Measurements from ENCODE around the gene TTLL12.

The TTLL12 gene

GRCh38 chr22:43186272-43187170 is at the start of gene TTLL12:
Gene TTLL12 (minus strand): TSS chr22:43187134. CDS start chr22:43187069, 65 bp downstream.
- Histone ChIP-seq H3K27ac (ENCODE audit: low read length) (peak within 1 kb of the TSS; percentile 86), H3K4me3 (ENCODE audit: low read length in 2 of 2) (peak within 1 kb of the TSS; percentile 79)

GRCh38 chr22:43235445-43236409 is 48.8 kb upstream of the TTLL12 start:
- peaks cover 30% of the 10 kb centered on the region for H3K4me1 ChIP-seq (ENCODE audit: control insufficient read depth, insufficient read depth, low read length)

More at GRCh38 chr22:43186272-43187170, at the start of gene TTLL12:
- H3K9me3 ChIP-seq (ENCODE audit: control insufficient read depth in 2 of 2, low read length in 2 of 2), result no peaks in the 10 kb centered on the region
- peaks cover 0 to 2% of the 10 kb centered on the region in 2 donors for H3K27me3 ChIP-seq (ENCODE audit: control insufficient read depth in 1 of 2, insufficient read depth in 2 of 2, low read length in 2 of 2)
- H3K4me1 ChIP-seq (ENCODE audit: control insufficient read depth, insufficient read depth, low read length), result peaks cover 12% of the 10 kb centered on the region
- H3K9ac ChIP-seq (ENCODE audit: low read length in 2 of 2), result peak within 1 kb of the TSS; percentile 72 to 73
- H3K36me3 ChIP-seq (ENCODE audit: control insufficient read depth in 2 of 2, insufficient read depth in 2 of 2, low read length in 2 of 2), result peaks cover 0 to 3% of the 10 kb centered on the region in 2 donors

GRCh38 chr22:43234264-43234988 is 47.5 kb upstream of the TTLL12 start:
- Histone ChIP-seq H3K36me3 (ENCODE audit: control insufficient read depth in 2 of 2, insufficient read depth in 2 of 2, low read length in 2 of 2) (peaks cover 0 to 2% of the 10 kb centered on the region in 2 donors), H3K27ac (ENCODE audit: low read length) (no peak overlapping the region), H3K4me3 (ENCODE audit: low read length in 2 of 2) (no peak overlapping the region), H3K9ac (ENCODE audit: low read length in 2 of 2) (no peak overlapping the region), H3K4me1 (ENCODE audit: control insufficient read depth, insufficient read depth, low read length) (peaks cover 22% of the 10 kb centered on the region), H3K9me3 (ENCODE audit: control insufficient read depth in 2 of 2, low read length in 2 of 2) (no peaks in the 10 kb centered on the region), H3K27me3 (ENCODE audit: control insufficient read depth in 1 of 2, insufficient read depth in 2 of 2, low read length in 2 of 2) (no peaks in the 10 kb centered on the region)

More at GRCh38 chr22:43235445-43236409, 48.8 kb upstream of the TTLL12 start:
- Histone ChIP-seq H3K4me3 (ENCODE audit: low read length in 2 of 2) (no peak overlapping the region), H3K9me3 (ENCODE audit: control insufficient read depth in 2 of 2, low read length in 2 of 2) (no peaks in the 10 kb centered on the region), H3K27ac (ENCODE audit: low read length) (no peak overlapping the region), H3K36me3 (ENCODE audit: control insufficient read depth in 2 of 2, insufficient read depth in 2 of 2, low read length in 2 of 2) (peaks cover 0 to under 1% of the 10 kb centered on the region in 2 donors), H3K27me3 (ENCODE audit: control insufficient read depth in 1 of 2, insufficient read depth in 2 of 2, low read length in 2 of 2) (no peaks in the 10 kb centered on the region), H3K9ac (ENCODE audit: low read length in 2 of 2) (no peak overlapping the region)

- H3K9me3 ChIP-seq (ENCODE audit: control insufficient read depth in 2 of 2, low read length in 2 of 2), result no peaks in the 10 kb centered on the region
- no peak overlapping the region for H3K27ac ChIP-seq (ENCODE audit: low read length)
- peaks cover 0 to 2% of the 10 kb centered on the region in 2 donors for H3K36me3 ChIP-seq (ENCODE audit: control insufficient read depth in 2 of 2, insufficient read depth in 2 of 2, low read length in 2 of 2)
- no peaks in the 10 kb centered on the region for H3K27me3 ChIP-seq (ENCODE audit: control insufficient read depth in 1 of 2, insufficient read depth in 2 of 2, low read length in 2 of 2)
- no peak overlapping the region for H3K9ac ChIP-seq (ENCODE audit: low read length in 2 of 2)
- H3K4me3 ChIP-seq (ENCODE audit: low read length in 2 of 2), result no peak overlapping the region
- peaks cover 13% of the 10 kb centered on the region for H3K4me1 ChIP-seq (ENCODE audit: control insufficient read depth, insufficient read depth, low read length)
Measured at GRCh38 chr22:43233529-43233928, 46.6 kb upstream of the TTLL12 start.

GRCh38 chr22:43232445-43232844 is 45.5 kb upstream of the TTLL12 start:
- Histone ChIP-seq H3K9ac (ENCODE audit: low read length in 2 of 2) (no peak overlapping the region), H3K4me3 (ENCODE audit: low read length in 2 of 2) (no peak overlapping the region), H3K27me3 (ENCODE audit: control insufficient read depth in 1 of 2, insufficient read depth in 2 of 2, low read length in 2 of 2) (no peaks in the 10 kb centered on the region), H3K36me3 (ENCODE audit: control insufficient read depth in 2 of 2, insufficient read depth in 2 of 2, low read length in 2 of 2) (peaks cover 0 to 2% of the 10 kb centered on the region in 2 donors), H3K4me1 (ENCODE audit: control insufficient read depth, insufficient read depth, low read length) (peaks cover 3% of the 10 kb centered on the region), H3K9me3 (ENCODE audit: control insufficient read depth in 2 of 2, low read length in 2 of 2) (no peaks in the 10 kb centered on the region), H3K27ac (ENCODE audit: low read length) (no peak overlapping the region)

- H3K4me3 ChIP-seq (ENCODE audit: low read length in 2 of 2), result no peak overlapping the region
- no peaks in the 10 kb centered on the region for H3K9me3 ChIP-seq (ENCODE audit: control insufficient read depth in 2 of 2, low read length in 2 of 2)
- H3K36me3 ChIP-seq (ENCODE audit: control insufficient read depth in 2 of 2, insufficient read depth in 2 of 2, low read length in 2 of 2), result peaks cover 0 to 4% of the 10 kb centered on the region in 2 donors
- no peaks in the 10 kb centered on the region for H3K27me3 ChIP-seq (ENCODE audit: control insufficient read depth in 1 of 2, insufficient read depth in 2 of 2, low read length in 2 of 2)
- no peaks in the 10 kb centered on the region for H3K4me1 ChIP-seq (ENCODE audit: control insufficient read depth, insufficient read depth, low read length)
- H3K9ac ChIP-seq (ENCODE audit: low read length in 2 of 2), result no peak overlapping the region
- no peak overlapping the region for H3K27ac ChIP-seq (ENCODE audit: low read length)
Measured at GRCh38 chr22:43231724-43232034, 44.7 kb upstream of the TTLL12 start.

GRCh38 chr22:43230971-43231723 is 44.2 kb upstream of the TTLL12 start:
- Histone ChIP-seq H3K27ac (ENCODE audit: low read length) (no peak overlapping the region), H3K9me3 (ENCODE audit: control insufficient read depth in 2 of 2, low read length in 2 of 2) (no peaks in the 10 kb centered on the region), H3K4me3 (ENCODE audit: low read length in 2 of 2) (no peak overlapping the region), H3K36me3 (ENCODE audit: control insufficient read depth in 2 of 2, insufficient read depth in 2 of 2, low read length in 2 of 2) (peaks cover 0 to 5% of the 10 kb centered on the region in 2 donors), H3K4me1 (ENCODE audit: control insufficient read depth, insufficient read depth, low read length) (no peaks in the 10 kb centered on the region), H3K9ac (ENCODE audit: low read length in 2 of 2) (no peak overlapping the region), H3K27me3 (ENCODE audit: control insufficient read depth in 1 of 2, insufficient read depth in 2 of 2, low read length in 2 of 2) (no peaks in the 10 kb centered on the region)

- no peak overlapping the region for H3K27ac ChIP-seq (ENCODE audit: low read length)
- H3K4me1 ChIP-seq (ENCODE audit: control insufficient read depth, insufficient read depth, low read length), result no peaks in the 10 kb centered on the region
- H3K36me3 ChIP-seq (ENCODE audit: control insufficient read depth in 2 of 2, insufficient read depth in 2 of 2, low read length in 2 of 2), result peaks cover 0 to 6% of the 10 kb centered on the region in 2 donors
- no peaks in the 10 kb centered on the region for H3K9me3 ChIP-seq (ENCODE audit: control insufficient read depth in 2 of 2, low read length in 2 of 2)
- H3K9ac ChIP-seq (ENCODE audit: low read length in 2 of 2), result no peak overlapping the region
- no peak overlapping the region for H3K4me3 ChIP-seq (ENCODE audit: low read length in 2 of 2)
- H3K27me3 ChIP-seq (ENCODE audit: control insufficient read depth in 1 of 2, insufficient read depth in 2 of 2, low read length in 2 of 2), result no peaks in the 10 kb centered on the region
Measured at GRCh38 chr22:43230571-43230970, 43.6 kb upstream of the TTLL12 start.

GRCh38 chr22:43228863-43229262 is 41.9 kb upstream of the TTLL12 start:
- H3K27ac ChIP-seq (ENCODE audit: low read length), result no peak overlapping the region
- no peak overlapping the region for H3K9ac ChIP-seq (ENCODE audit: low read length in 2 of 2)
- peaks cover 0 to 6% of the 10 kb centered on the region in 2 donors for H3K36me3 ChIP-seq (ENCODE audit: control insufficient read depth in 2 of 2, insufficient read depth in 2 of 2, low read length in 2 of 2)
- H3K4me1 ChIP-seq (ENCODE audit: control insufficient read depth, insufficient read depth, low read length), result no peaks in the 10 kb centered on the region
- no peaks in the 10 kb centered on the region for H3K9me3 ChIP-seq (ENCODE audit: control insufficient read depth in 2 of 2, low read length in 2 of 2)
- H3K4me3 ChIP-seq (ENCODE audit: low read length in 2 of 2), result no peak overlapping the region
- no peaks in the 10 kb centered on the region for H3K27me3 ChIP-seq (ENCODE audit: control insufficient read depth in 1 of 2, insufficient read depth in 2 of 2, low read length in 2 of 2)
